T1000 (cell line): ENCODE data around the gene HSPA9.
A peak's percentile ranks its signal among the peaks of the same experiment; 100 is the strongest.

Experiments
- DNase-seq: peaks from one replicate; lab custom pipeline; 2025; ENCODE audit warnings: mixed read lengths; lab: John Stamatoyannopoulos, UW

The HSPA9 gene

DNA sequence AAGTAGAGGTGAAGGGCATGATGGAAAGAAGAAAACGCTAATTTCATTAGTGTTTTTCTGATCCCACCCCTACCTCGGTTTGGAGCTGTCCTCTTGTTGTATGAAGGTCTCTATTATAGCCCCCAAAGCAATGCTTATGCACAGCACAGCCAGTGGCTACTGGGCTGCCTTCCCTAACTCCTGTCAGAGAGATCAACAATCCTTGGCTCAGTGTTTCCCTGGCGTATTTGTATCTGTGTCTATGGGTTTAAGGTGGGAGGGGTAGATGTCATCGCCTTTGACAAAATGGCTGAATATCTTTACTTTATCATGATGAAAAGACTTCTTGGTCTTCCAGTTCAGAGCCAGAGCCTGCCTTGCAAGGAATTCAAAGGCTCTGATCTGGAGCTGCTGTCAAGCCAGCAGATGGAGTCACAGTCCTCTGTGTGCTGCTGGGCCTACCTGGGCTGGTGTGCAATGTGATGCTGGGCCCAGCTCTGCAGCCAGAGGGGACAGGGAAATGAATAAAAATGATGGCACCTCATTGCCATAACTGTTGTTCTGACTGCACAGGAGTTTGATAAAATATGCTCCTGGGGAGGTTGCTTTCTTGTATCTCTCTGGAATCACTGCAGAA is 20.1 kb upstream of the HSPA9 start:
- DNase-seq = no peak

DNA sequence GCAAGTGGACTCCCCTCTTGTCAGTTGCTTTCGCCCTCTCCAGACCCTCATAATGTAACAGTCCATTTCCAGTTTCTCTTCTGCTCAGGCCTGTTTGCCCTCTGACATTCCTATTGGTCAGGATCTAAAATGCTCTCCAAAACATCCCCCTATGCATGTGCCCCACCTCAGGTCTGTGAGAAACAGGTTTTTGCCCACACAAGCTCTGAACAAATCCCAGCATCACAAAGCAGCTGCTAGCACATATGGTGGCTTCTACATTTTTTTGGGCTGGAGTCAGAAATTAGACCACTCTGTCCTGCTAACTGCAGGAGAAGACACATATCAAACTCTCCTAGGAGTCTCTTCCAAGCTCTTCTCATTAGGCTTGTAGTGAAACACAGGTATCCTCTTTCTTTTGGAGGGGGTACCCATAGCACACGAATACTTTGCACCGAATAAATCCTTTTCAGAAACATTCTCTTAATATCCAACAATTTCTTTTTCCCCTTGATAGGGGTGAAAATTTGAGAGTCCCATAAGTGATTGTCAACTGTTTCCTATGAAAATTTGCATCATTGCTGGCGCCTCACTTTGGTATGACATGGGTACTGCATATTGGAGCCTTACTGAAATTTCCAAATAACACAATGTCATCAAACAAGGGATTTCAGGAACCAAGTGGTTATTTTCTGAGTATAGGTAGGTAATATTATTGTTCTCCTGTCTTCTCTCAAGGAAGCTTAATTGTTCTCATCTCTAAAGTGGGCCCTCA is 19.3 kb upstream of the HSPA9 start:
- DNase-seq = no peak

- DNase-seq = no peak
These were observed 13.0 kb upstream of the HSPA9 start for GRCh38 chr5:138588013-138588788.

- no peak for DNase-seq
These were observed 10.0 kb upstream of the HSPA9 start for GRCh38 chr5:138585157-138585556.

GRCh38 chr5:138583984-138584637 is 8.9 kb upstream of the HSPA9 start:
- no peak for DNase-seq

- no peak for DNase-seq
These were observed 7.8 kb upstream of the HSPA9 start for GRCh38 chr5:138582959-138583358.

DNA sequence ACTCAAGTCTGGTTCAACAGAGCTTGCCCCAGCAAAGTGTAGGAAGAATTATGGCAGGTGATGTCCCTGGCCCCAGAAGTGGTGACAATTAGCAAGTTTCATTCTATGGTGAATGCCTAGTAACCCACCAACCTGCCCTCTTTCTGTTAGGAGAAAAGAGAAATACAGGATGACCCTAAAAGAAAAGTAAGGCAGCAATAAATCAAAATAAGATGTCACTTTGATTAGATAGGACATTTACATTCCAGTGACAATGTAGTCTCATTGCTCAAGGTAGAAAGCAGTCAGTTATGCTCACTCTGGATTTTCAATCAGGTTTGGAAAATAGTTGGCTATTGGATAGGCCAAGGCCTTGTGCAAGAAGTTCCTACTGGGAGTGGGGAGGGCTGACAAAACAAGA is 5.6 kb upstream of the HSPA9 start:
- no peak for DNase-seq

GRCh38 chr5:138580001-138580400 is 4.8 kb upstream of the HSPA9 start:
- no peak for DNase-seq

DNA sequence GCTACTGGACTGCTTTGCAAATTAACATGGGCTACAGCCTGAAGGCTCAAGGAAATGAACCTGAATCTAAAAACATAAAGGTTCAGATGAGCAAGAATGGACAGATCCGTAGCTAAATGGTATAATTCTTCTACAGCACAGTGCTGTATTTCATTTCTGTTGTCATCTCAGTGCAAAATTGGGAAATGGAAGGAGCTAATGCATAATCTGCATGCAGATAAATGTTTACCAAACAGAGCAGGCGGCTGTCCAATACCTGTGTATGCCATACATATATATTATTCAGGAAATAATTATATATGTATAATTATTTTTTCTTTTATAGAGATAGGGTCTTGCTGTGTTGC is 4.3 kb upstream of the HSPA9 start:
- no peak for DNase-seq

DNA sequence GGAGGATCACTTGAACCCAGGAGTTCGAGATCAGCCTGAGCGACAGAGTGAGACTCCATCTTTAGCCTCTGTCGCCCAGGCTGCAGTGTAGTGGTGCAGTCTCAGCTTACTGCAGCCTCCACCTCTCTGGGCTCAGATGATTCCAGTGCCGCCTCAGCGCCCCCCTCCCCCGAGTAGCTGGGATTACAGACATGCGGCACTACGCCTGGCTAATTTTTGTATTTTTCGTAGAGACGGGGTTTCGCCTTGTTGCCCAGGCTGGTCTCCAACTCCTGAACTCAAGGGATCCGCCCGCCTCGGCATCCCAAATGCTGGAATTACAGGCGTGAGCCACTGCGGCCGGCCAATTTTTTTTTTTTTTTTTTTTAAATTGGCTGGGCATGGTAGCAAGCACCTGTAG is 2.3 kb upstream of the HSPA9 start:
- DNase-seq = no peak

GRCh38 chr5:138574744-138575193 is 432 bp downstream of the HSPA9 start:
- DNase-seq = no peak

- no peak for DNase-seq
These were observed 1.1 kb downstream of the HSPA9 start for GRCh38 chr5:138573949-138574670.

- no peak for DNase-seq
These were observed 2.0 kb downstream of the HSPA9 start for GRCh38 chr5:138573223-138573622.

DNA sequence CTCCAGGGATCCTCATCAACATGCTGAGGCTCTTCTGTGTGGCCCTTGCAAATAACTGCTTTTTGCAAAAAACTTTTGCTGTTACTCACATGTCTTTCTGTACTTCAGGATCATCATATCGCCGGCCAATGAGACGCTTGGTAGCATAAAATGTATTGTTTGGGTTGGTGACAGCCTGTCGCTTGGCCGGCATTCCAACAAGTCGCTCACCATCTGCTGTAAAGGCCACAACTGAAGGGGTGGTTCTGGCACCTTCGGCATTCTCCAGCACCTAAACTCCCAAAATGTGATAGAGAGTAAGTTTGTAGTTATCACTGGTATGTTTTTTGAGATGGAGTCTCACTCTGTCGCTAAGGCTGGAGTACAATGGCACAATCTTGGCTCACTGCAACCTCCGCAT is 4.3 kb downstream of the HSPA9 start:
- no peak for DNase-seq

- no peak for DNase-seq
These were observed 5.4 kb downstream of the HSPA9 start for GRCh38 chr5:138569782-138570181.

GRCh38 chr5:138568061-138568824 is 7.0 kb downstream of the HSPA9 start:
- peak; percentile 23 for DNase-seq

DNA sequence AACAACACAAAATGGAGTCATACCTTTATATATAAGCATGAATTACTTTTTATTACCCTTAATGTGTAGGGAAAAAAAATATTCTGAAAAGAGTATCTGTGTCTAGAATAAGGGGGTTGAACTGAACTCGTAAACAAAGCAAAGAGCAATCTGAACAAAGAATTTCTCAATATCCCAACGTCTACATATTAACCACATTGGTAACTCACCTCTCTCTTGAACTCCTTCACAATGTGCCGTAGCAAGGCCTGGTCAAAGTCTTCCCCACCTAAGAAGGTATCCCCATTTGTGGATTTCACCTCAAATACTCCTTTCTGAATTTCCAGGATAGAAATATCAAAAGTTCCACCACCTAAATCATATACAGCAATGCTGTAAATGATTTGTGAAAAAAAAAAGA is 8.4 kb downstream of the HSPA9 start:
- DNase-seq = no peak

DNA sequence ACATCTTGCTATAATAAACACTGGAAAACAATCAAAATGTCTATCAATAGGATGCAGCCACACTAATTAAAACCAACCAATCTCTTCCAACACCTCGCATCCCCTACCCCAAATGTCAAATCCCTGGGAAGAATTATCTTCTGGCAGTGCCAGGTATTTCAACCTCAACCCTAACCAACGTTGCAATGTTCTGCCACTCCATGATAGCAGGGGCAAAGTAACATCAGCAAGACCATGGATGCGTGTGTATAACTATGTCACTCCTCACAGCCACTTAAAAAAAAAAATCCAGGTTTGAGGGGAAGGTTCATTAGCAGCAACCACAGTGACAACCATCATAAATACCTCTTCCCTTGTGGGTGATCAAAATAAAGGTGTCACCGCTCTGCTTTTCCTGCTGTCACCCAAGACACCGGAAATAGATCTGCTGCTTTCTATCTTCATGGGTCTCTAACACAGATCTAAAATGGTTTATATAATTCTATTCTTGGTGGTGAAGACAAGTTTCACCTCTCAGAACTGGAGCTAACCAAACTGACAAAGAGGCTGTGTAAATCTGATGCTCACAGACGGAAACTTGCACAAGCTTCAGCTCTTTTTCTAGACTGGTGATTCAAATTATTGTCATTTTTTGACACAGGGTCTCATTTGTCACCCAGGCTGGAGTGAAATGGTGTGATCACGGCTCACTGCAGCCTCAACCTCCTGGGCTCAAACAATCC is 9.9 kb downstream of the HSPA9 start:
- no peak for DNase-seq

- DNase-seq = no peak
These were observed 11.0 kb downstream of the HSPA9 start for GRCh38 chr5:138564242-138564641.

GRCh38 chr5:138563340-138564118 is 11.7 kb downstream of the HSPA9 start:
- no peak for DNase-seq
